Measurements from ENCODE around the gene PAQR8.
A peak's percentile ranks its signal among the peaks of the same experiment; 100 is the strongest.

The PAQR8 gene

DNA sequence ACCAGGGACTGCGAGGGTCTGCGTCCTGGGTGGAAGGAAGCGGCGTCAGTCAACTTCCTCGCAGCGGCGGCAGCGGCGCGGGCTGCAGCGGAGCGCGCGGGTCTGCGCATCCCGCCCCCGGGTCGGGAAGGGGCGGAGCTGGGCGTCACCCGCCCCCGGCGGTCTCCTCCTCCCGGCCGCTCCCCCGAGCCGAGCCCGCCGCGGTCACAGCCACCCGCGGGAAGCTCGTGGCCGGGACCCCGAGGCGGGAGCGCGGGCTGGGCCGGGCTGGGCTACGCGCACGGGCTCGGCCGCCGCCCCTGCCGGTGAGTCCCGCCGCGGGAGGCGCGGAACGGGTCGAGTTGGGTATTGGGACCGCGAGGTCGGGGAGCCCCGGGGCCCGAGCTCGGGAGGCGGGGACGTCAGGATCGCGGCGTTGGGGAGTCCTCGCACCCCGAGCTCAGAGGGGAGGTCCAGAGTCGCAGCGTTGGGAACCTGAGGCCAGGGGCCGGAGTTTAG, at the start of gene PAQR8:
PAQR8 (plus strand) TSS at position 207 of the 498 bp plus-strand sequence. CDS start 41,063 bp downstream, outside the sequence.
- H3K27ac ChIP-seq, result peak within 1 kb of the TSS; percentile 43 to 91 (median 77)
- H3K4me3 ChIP-seq, result peak within 1 kb of the TSS; percentile 47 to 80 (median 70)

GRCh38 chr6:52312461-52312860, 49.5 kb upstream of the PAQR8 start:
- H3K27ac ChIP-seq, result no peak overlapping the region
- H3K4me3 ChIP-seq, result no peak overlapping the region

DNA sequence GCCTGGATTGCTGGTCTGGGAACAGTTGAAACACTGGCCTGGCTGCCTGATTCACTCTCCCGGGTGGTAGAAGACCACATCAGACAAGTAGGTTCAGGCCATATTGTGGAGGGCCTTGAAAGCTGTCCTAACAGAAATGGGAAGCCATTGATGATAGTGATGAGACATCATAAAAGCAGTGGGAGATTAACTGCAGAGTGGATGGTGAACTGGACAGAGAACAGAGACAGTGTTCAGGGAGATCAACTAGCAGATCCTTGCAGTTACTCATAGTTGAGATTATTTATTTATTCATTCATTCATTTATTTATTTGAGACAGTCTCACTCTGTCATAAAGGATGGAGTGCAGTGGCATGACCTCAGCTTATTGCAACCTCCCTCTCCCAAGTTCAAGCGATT, 47.2 kb upstream of the PAQR8 start:
- Histone ChIP-seq H3K27ac (no peak overlapping the region), H3K4me3 (no peak overlapping the region)

DNA sequence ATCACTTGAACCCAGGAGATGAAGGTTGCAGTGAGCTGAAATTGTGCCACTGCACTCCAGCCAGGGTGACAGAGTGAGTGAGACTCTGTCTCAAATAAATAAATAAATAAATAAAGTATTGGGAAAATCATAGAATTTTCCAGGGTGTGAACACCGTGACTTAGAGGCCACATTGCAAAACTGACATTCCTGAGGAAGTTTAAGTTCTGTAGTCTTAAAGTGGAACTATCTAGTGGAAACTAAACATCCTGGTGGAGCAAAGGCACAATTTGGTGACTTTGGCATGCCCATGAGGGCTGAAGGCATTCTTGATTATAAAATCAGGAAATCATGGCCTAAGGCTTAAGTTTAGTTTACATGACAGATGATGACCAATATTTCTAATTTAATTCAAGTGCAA, 44.7 kb upstream of the PAQR8 start:
- no peak overlapping the region for H3K4me3 ChIP-seq
- no peak overlapping the region for H3K27ac ChIP-seq

DNA sequence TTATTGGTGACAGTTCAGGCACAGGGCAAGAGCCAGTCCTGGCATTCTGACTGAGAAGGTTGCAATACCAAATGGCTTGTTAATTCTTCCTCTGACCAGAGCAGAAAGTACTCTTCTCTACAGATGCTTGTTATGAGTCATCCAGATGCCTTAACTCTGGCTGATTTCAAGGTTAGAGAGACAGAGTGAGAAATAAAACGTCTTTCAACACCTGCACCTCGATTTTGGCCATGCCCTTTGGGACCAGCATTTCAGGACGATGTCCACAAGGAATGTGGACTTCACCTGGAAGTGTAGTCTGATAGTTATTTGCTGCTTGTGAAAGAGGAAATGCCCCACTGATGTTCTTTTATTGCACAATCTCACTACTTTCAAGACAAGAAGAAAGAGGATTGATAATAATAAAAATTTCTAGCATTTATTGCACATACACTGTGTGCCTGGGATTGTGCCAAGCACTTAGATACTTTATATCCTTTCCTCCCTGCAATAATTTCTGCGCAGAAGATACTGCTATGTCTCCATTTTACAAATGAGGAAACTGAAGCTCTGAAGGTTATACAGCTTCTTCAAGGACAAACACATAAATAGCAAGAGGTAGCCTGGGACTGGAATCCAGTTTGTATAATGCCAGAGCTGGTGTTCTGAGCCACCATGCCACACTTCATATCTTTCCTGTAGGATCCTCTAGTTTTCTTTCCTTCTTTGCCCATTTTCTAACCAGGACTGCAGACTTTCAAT, 43.9 kb upstream of the PAQR8 start:
- Histone ChIP-seq H3K27ac (no peak overlapping the region), H3K4me3 (no peak overlapping the region)

GRCh38 chr6:52324189-52324588, 37.8 kb upstream of the PAQR8 start:
- no peak overlapping the region for H3K4me3 ChIP-seq
- H3K27ac ChIP-seq, result no peak overlapping the region

- H3K4me3 ChIP-seq, result no peak overlapping the region
- H3K27ac ChIP-seq, result no peak overlapping the region
Observed at GRCh38 chr6:52325695-52326471, 36.1 kb upstream of the PAQR8 start.

DNA sequence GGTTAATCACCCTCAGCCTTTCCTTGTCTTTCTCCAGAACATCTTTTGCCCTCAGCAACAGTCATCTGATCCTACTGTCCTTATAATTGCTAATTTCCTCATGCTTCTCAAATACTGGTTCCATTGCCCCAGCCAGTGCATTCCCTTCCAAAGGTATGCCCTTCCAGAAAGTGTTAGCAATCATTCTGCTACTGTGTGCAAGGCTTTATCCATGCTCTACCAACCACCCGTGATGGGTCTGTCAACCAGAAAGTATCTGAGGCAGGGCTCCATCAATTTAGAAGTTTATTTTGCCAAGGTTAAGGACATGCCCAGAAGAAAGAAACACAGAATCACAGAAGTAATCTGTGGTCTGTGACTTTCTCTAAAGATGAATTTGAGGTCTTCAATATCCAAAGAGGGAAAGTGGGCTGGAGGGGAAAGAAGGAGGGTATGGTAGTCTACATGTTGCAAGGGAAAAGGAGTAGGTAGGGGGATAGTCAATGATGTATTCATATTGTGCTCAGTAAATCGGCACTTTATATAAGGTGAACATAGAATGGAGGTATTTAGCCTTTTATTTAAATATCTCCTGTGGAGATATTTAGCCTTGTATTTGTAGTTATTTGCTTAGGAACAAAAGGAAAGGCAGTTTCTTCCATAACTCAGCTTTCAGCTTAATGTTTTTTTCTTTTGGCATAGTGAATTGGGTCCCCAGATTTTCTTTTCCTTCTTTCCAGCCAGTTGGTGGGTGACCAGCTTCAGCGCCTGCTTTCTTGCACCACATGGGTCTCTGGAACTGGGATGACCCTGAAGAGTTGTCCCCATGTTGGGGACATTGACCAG, 35.2 kb upstream of the PAQR8 start:
- H3K27ac ChIP-seq, result no peak overlapping the region
- H3K4me3 ChIP-seq, result no peak overlapping the region

DNA sequence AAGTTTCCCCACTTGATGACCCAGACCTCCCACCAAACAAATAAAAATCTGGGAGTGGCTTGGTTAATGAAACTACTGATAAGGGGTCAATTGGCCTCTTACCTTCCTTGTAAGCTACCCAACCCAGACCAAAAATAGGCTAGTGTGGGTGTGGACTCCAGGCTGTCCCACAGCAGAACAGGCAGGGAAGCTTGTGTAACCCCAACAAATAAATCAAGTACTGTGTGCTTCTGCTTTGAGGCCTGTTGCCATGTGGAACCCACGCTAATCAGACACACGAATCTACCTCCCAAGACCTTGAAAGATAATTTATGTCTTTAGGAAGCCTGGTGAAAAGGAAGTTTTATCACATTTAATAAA, 33.7 kb upstream of the PAQR8 start:
- Histone ChIP-seq H3K4me3 (no peak overlapping the region), H3K27ac (no peak overlapping the region)

- H3K4me3 ChIP-seq, result no peak overlapping the region
- H3K27ac ChIP-seq, result no peak overlapping the region
Observed at GRCh38 chr6:52328729-52329128, 33.2 kb upstream of the PAQR8 start.

GRCh38 chr6:52330470-52330869, 31.5 kb upstream of the PAQR8 start:
- Histone ChIP-seq H3K4me3 (no peak overlapping the region), H3K27ac (no peak overlapping the region)

GRCh38 chr6:52331793-52332457, 30.0 kb upstream of the PAQR8 start:
- H3K4me3 ChIP-seq, result no peak overlapping the region
- H3K27ac ChIP-seq, result no peak overlapping the region

DNA sequence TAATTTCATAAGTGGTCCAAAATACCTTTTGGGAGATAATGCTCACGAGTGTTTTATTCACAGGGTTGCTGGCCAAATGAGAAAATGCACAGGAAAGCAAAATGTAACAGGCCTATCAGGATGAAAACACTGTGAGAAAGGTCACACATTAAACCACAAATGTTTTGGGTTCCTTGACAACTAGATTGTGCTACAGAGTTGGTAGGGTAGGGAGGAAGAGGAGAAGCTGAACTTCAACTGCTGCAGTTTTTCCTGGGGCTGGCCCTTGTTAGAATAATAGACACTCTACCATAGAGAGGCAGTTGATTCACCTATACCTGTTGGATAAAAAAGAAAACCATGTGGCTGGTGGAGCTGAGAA, 28.1 kb upstream of the PAQR8 start:
- no peak overlapping the region for H3K4me3 ChIP-seq
- H3K27ac ChIP-seq, result peak overlapping the region in 5 of 21 experiments; percentile 1 to 66 (median 49)

DNA sequence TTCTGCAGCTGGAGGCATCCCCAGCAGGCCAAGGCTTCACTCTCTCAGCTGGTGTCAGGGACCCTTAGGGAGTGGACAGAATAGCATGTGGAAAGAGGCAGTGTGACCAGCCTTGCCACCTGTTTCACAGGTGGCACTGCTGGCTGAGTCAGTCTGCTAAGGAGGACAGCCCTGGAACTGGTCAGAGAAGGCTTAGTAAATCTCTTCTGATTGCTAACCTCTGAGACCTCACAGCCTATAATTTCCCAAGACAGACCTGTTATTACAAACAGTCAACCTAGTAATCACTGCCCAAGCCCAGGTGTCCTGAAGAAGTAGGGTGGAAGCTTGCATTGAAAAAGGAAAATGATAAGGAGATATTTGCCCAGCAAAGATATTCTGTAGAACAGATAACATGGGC, 26.4 kb upstream of the PAQR8 start:
- H3K27ac ChIP-seq, result peak overlapping the region in 1 of 21 experiments; percentile 66
- no peak overlapping the region for H3K4me3 ChIP-seq

- H3K4me3 ChIP-seq, result no peak overlapping the region
- H3K27ac ChIP-seq, result no peak overlapping the region
Observed at GRCh38 chr6:52336919-52337561, 24.9 kb upstream of the PAQR8 start.

DNA sequence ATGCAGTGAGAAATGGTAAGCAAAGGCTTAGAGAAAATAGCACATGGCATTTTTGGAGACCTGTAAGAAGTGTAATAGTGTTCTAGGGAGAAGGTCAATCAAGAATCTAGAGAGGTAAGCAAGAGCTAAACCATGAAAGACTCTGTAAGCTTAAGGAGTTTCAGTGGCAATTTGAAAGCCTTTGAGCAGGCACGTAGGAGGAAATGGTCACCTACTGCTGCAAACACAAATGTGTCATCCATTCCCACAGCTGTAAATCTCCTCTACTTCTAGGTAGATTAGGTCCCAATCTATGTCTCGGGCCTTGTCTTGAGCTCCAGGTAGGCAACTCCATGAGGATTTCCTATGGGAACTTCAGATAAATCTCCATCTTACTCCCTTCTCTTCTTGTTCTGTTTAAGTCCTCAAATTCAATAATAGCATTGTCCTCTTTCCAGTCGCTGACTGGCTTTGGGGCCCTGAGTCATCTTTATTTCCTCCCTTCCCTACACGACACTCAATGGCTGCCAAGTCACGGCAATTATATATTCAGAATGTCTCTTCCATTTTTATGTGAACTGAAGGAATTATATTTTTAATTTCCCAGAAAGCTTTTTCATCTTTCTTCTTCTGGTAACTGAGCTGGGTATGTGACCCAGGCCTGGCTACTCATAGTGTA, 24.2 kb upstream of the PAQR8 start:
- H3K27ac ChIP-seq, result no peak overlapping the region
- no peak overlapping the region for H3K4me3 ChIP-seq

DNA sequence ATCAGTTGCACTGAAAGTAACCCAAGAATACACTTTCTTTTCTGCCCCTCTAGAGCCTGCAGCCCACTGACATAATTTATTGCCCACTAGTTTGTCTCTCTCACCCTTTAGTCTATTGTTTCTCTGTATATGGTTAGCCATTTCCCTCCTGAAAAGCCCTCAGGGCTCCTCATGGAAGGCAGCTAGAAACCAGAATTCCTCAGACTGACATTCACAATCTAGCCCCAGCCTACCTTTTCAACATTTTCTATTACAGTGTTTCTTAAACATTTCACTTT, 21.4 kb upstream of the PAQR8 start:
- no peak overlapping the region for H3K27ac ChIP-seq
- H3K4me3 ChIP-seq, result no peak overlapping the region

- no peak overlapping the region for H3K27ac ChIP-seq
Observed at GRCh38 chr6:52341561-52342260, 20.2 kb upstream of the PAQR8 start.

DNA sequence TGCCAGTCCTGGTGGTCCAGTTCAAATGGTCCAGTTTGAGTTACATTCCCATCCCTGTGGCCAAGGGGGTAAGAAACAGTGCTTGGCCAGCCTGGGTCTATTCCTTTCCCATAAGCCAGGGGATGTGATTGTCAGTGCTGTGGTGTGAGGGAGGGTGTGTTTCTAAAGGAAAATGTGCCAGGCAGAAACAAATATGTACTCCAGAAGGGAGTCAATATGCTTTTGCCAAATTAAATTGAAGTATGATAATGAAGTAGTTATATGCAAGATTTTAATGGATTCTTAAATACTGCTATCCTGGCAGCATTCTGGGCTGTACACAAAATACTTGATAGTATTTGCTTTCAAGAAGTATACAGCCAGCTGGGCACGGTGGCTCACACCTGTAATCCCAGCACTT, 16.6 kb upstream of the PAQR8 start:
- Histone ChIP-seq H3K27ac (no peak overlapping the region), H3K4me3 (no peak overlapping the region)

More at GRCh38 chr6:52341561-52342260, 20.2 kb upstream of the PAQR8 start:
- H3K4me3 ChIP-seq, result no peak overlapping the region

Measured in skin epidermis (tissue), 12 donors.